Mesendoderm (in vitro differentiated cells): ENCODE data around the gene FRMD7.

Experiments used
- DNase-seq: peaks from one replicate; pipeline ENCODE4 v3.0.0; 2013
- H2AK5ac ChIP-seq: 2 replicates; pipeline ENCODE4 v1.6.1; 2013; ENCODE audit warnings: low read length, inconsistent platforms
- H2BK120ac ChIP-seq: 2 replicates; pipeline ENCODE4 v1.6.1; 2013; ENCODE audit warnings: low read depth, mild to moderate bottlenecking, low read length, moderate library complexity, mixed read lengths
- H2BK15ac ChIP-seq: replicated peaks from 2 replicates; pipeline ENCODE4 v1.6.1; 2013; ENCODE audit warnings: low read depth, mild to moderate bottlenecking, moderate library complexity
- H2BK5ac ChIP-seq: 2 replicates; pipeline ENCODE4 v1.6.1; 2013; ENCODE audit warnings: low read length, inconsistent platforms
- H3K18ac ChIP-seq: 2 replicates; pipeline ENCODE4 v1.6.1; 2013; ENCODE audit warnings: mild to moderate bottlenecking, low read length, mixed read lengths
- H3K23ac ChIP-seq: one replicate; pipeline ENCODE4 v1.6.1; 2013; ENCODE audit warnings: low read length
- H3K27ac ChIP-seq: 2 replicates; pipeline ENCODE4 v1.5.1; 2013; ENCODE audit warnings: low read depth, mild to moderate bottlenecking, inconsistent platforms, low read length, moderate library complexity
- H3K27me3 ChIP-seq: 2 replicates; pipeline ENCODE4 v1.6.1; 2013; ENCODE audit warnings: low read length, control low read depth, mild to moderate bottlenecking, inconsistent platforms; ENCODE audit not compliant: insufficient read depth, poor library complexity
- H3K36me3 ChIP-seq: 2 replicates; pipeline ENCODE4 v1.6.1; 2013; ENCODE audit warnings: low read length, inconsistent platforms; ENCODE audit not compliant: control insufficient read depth, insufficient read depth
- H3K4ac ChIP-seq: one replicate; pipeline ENCODE4 v1.6.1; 2013; ENCODE audit warnings: low read depth, mild to moderate bottlenecking, low read length, moderate library complexity
- H3K4me1 ChIP-seq: 2 replicates; pipeline ENCODE4 v1.6.1; 2013; ENCODE audit warnings: low read depth, low read length, inconsistent platforms; ENCODE audit not compliant: control insufficient read depth
- H3K4me2 ChIP-seq: 2 replicates; pipeline ENCODE4 v1.6.1; 2013; ENCODE audit warnings: low read length
- H3K4me3 ChIP-seq: 2 replicates; pipeline ENCODE4 v1.5.1; 2013; ENCODE audit warnings: mild to moderate bottlenecking, low read length
- H3K56ac ChIP-seq: one replicate; pipeline ENCODE4 v1.6.1; 2013; ENCODE audit warnings: low read length
- H3K79me1 ChIP-seq: 2 replicates; pipeline ENCODE4 v1.6.1; 2013; ENCODE audit warnings: low read length, inconsistent platforms
- H3K79me2 ChIP-seq: 2 replicates; pipeline ENCODE4 v1.6.1; 2013; ENCODE audit warnings: mild to moderate bottlenecking, low read length; ENCODE audit not compliant: control insufficient read depth, insufficient read depth
- H3K9ac ChIP-seq: 2 replicates; pipeline ENCODE4 v1.6.1; 2013; ENCODE audit warnings: low read length, inconsistent platforms
- H4K5ac ChIP-seq: one replicate; pipeline ENCODE4 v1.6.1; 2013; ENCODE audit warnings: low read length
- H4K8ac ChIP-seq: one replicate; pipeline ENCODE4 v1.6.1; 2013; ENCODE audit warnings: low read depth, mild to moderate bottlenecking, control low read depth, low read length, moderate library complexity
- WGBS: extraction: QIAGEN DNeasy Blood & Tissue Kit; methylation state at CpG from one replicate; pipeline ENCODE4 v1.1.7; 2013; ENCODE audit warnings: low lambda C conversion rate, missing lambda C conversion rate; ENCODE audit not compliant: insufficient coverage; ENCODE audit errors: extremely low coverage; 5-methylcytosine and 5-hydroxymethylcytosine counted together

Gene FRMD7

GRCh38 chrX:132077414-132077813 is 50.4 kb downstream of the FRMD7 start:
- H2BK5ac ChIP-seq: no peak overlapping the region
- DNase-seq: no peak
- H3K9ac ChIP-seq: no peak overlapping the region
- H3K4me1 ChIP-seq: no peaks in the 10 kb centered on the region
- no peak overlapping the region for H4K8ac ChIP-seq
- no peak overlapping the region for H2AK5ac ChIP-seq
- no peak overlapping the region for H3K56ac ChIP-seq
- H3K79me1 ChIP-seq: no peaks in the 10 kb centered on the region
- no peak overlapping the region for H2BK15ac ChIP-seq
- no peak overlapping the region for H3K4ac ChIP-seq
- H3K27me3 ChIP-seq: no peaks in the 10 kb centered on the region
- no peak overlapping the region for H3K4me3 ChIP-seq
- H3K18ac ChIP-seq: no peak overlapping the region
- no peak overlapping the region for H3K23ac ChIP-seq
- H3K27ac ChIP-seq: no peak overlapping the region
- H3K79me2 ChIP-seq: no peaks in the 10 kb centered on the region
- H3K36me3 ChIP-seq: no peaks in the 10 kb centered on the region
- H3K4me2 ChIP-seq: no peak overlapping the region
- WGBS: no CpG with 5 or more reads among the region's 1 CpG
- no peak overlapping the region for H2BK120ac ChIP-seq
- H4K5ac ChIP-seq: no peak overlapping the region

- H3K9ac ChIP-seq: no peak overlapping the region
- no peaks in the 10 kb centered on the region for H3K36me3 ChIP-seq
- H3K4ac ChIP-seq: no peak overlapping the region
- H3K56ac ChIP-seq: no peak overlapping the region
- H3K18ac ChIP-seq: no peak overlapping the region
- H3K27me3 ChIP-seq: no peaks in the 10 kb centered on the region
- no peak overlapping the region for H3K4me2 ChIP-seq
- H4K8ac ChIP-seq: no peak overlapping the region
- H3K4me3 ChIP-seq: no peak overlapping the region
- no peak overlapping the region for H2AK5ac ChIP-seq
- H2BK5ac ChIP-seq: no peak overlapping the region
- DNase-seq: no peak
- no peaks in the 10 kb centered on the region for H3K4me1 ChIP-seq
- H3K79me1 ChIP-seq: no peaks in the 10 kb centered on the region
- H3K27ac ChIP-seq: no peak overlapping the region
- H4K5ac ChIP-seq: no peak overlapping the region
- no peak overlapping the region for H2BK15ac ChIP-seq
- H3K23ac ChIP-seq: no peak overlapping the region
- H3K79me2 ChIP-seq: no peaks in the 10 kb centered on the region
- H2BK120ac ChIP-seq: no peak overlapping the region
Measured at GRCh38 chrX:132071254-132071653, 56.6 kb downstream of the FRMD7 start.

GRCh38 chrX:132068405-132068804 is 59.4 kb downstream of the FRMD7 start:
- H4K5ac ChIP-seq: no peak overlapping the region
- H3K23ac ChIP-seq: no peak overlapping the region
- no peak overlapping the region for H3K9ac ChIP-seq
- H3K4ac ChIP-seq: no peak overlapping the region
- H3K79me2 ChIP-seq: no peaks in the 10 kb centered on the region
- no peak overlapping the region for H3K4me3 ChIP-seq
- H3K27me3 ChIP-seq: no peaks in the 10 kb centered on the region
- no peak overlapping the region for H3K27ac ChIP-seq
- no peaks in the 10 kb centered on the region for H3K4me1 ChIP-seq
- no peak overlapping the region for H2BK15ac ChIP-seq
- no peak overlapping the region for H3K56ac ChIP-seq
- no peak overlapping the region for H2AK5ac ChIP-seq
- no peak overlapping the region for H2BK120ac ChIP-seq
- no peak overlapping the region for H2BK5ac ChIP-seq
- H3K4me2 ChIP-seq: no peak overlapping the region
- H4K8ac ChIP-seq: no peak overlapping the region
- no peak overlapping the region for H3K18ac ChIP-seq
- no peaks in the 10 kb centered on the region for H3K79me1 ChIP-seq
- no CpG with 5 or more reads among the region's 1 CpG for WGBS
- no peak for DNase-seq
- no peaks in the 10 kb centered on the region for H3K36me3 ChIP-seq

GRCh38 chrX:132063862-132064261 is 64.0 kb downstream of the FRMD7 start:
- Histone ChIP-seq H3K79me2 (no peaks in the 10 kb centered on the region), H3K23ac (no peak overlapping the region), H2BK120ac (no peak overlapping the region), H3K4me1 (no peaks in the 10 kb centered on the region), H3K4me3 (no peak overlapping the region), H3K18ac (no peak overlapping the region), H3K79me1 (no peaks in the 10 kb centered on the region), H3K36me3 (no peaks in the 10 kb centered on the region), H3K27ac (no peak overlapping the region), H3K4me2 (no peak overlapping the region), H3K4ac (no peak overlapping the region), H2AK5ac (no peak overlapping the region), H2BK15ac (no peak overlapping the region), H3K27me3 (no peaks in the 10 kb centered on the region), H2BK5ac (no peak overlapping the region), H4K5ac (no peak overlapping the region), H3K9ac (no peak overlapping the region), H4K8ac (no peak overlapping the region), H3K56ac (no peak overlapping the region)
- DNase-seq: no peak
- no CpG with 5 or more reads among the region's 4 CpGs for WGBS

GRCh38 chrX:132063334-132063733 is 64.5 kb downstream of the FRMD7 start:
- H3K79me2 ChIP-seq: no peaks in the 10 kb centered on the region
- no peak overlapping the region for H3K9ac ChIP-seq
- H3K4ac ChIP-seq: no peak overlapping the region
- DNase-seq: no peak
- no peak overlapping the region for H4K8ac ChIP-seq
- no peak overlapping the region for H3K4me3 ChIP-seq
- H4K5ac ChIP-seq: no peak overlapping the region
- H2BK15ac ChIP-seq: no peak overlapping the region
- no peaks in the 10 kb centered on the region for H3K27me3 ChIP-seq
- H3K23ac ChIP-seq: no peak overlapping the region
- no peak overlapping the region for H3K56ac ChIP-seq
- no peak overlapping the region for H3K4me2 ChIP-seq
- no peak overlapping the region for H2AK5ac ChIP-seq
- no peak overlapping the region for H3K18ac ChIP-seq
- H2BK5ac ChIP-seq: no peak overlapping the region
- no CpG with 5 or more reads among the region's 3 CpGs for WGBS
- H3K79me1 ChIP-seq: no peaks in the 10 kb centered on the region
- H3K27ac ChIP-seq: no peak overlapping the region
- H3K4me1 ChIP-seq: no peaks in the 10 kb centered on the region
- no peak overlapping the region for H2BK120ac ChIP-seq
- no peaks in the 10 kb centered on the region for H3K36me3 ChIP-seq

- H3K56ac ChIP-seq: no peak overlapping the region
- no peak overlapping the region for H3K4me3 ChIP-seq
- H3K4ac ChIP-seq: no peak overlapping the region
- no peak overlapping the region for H2AK5ac ChIP-seq
- H3K18ac ChIP-seq: no peak overlapping the region
- H3K79me1 ChIP-seq: no peaks in the 10 kb centered on the region
- DNase-seq: no peak
- no peaks in the 10 kb centered on the region for H3K79me2 ChIP-seq
- no peak overlapping the region for H2BK120ac ChIP-seq
- H3K23ac ChIP-seq: no peak overlapping the region
- H3K27ac ChIP-seq: no peak overlapping the region
- no peak overlapping the region for H4K5ac ChIP-seq
- no peak overlapping the region for H3K4me2 ChIP-seq
- H2BK15ac ChIP-seq: no peak overlapping the region
- H4K8ac ChIP-seq: no peak overlapping the region
- no peak overlapping the region for H3K9ac ChIP-seq
- no peaks in the 10 kb centered on the region for H3K27me3 ChIP-seq
- no peak overlapping the region for H2BK5ac ChIP-seq
- no peaks in the 10 kb centered on the region for H3K36me3 ChIP-seq
- no CpG with 5 or more reads among the region's 2 CpGs for WGBS
- H3K4me1 ChIP-seq: no peaks in the 10 kb centered on the region
Measured at GRCh38 chrX:132059973-132060540, 67.8 kb downstream of the FRMD7 start.
